Stimulated activated CD8-positive, alpha-beta memory T cell treated with anti-CD3 and anti-CD28 coated beads, Interleukin-7, amount 100 ng/mL, for 4 hours (primary cell): ENCODE measurements around the gene TM9SF3.
A peak's percentile ranks its signal among the peaks of the same experiment; 100 is the strongest.
"Not testable (repeated sequence)": the region's sequence is repeated elsewhere in the genome, so short reads cannot be mapped to it uniquely, and the experiment has no call there.

Experiments
- DNase-seq, 2 donors: peaks; one replicate each; pipeline ENCODE4 v3.0.0-alpha.2; 2020; ENCODE audit warnings: low read depth in 2 of 2

The TM9SF3 gene

DNA sequence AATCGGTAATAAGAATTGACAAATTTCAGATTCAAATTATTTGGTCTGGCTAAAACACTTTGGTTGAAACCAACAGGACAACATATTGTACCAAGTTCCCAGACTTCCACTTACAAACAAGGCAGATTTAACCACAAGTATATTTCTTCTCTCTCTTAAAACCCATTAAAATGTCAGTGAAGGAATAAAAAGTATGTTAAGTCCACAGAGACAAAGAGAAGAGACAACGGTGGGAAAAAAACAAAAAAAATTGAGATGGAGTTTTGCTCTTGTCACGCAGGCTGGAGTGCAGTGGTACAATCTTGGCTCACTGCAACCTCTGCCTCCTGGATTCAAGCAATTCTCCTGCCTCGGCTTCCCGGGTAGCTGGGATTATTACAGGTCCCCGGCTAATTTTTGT lies 16.3 kb downstream of the TM9SF3 start:
- DNase-seq: no peak

DNA sequence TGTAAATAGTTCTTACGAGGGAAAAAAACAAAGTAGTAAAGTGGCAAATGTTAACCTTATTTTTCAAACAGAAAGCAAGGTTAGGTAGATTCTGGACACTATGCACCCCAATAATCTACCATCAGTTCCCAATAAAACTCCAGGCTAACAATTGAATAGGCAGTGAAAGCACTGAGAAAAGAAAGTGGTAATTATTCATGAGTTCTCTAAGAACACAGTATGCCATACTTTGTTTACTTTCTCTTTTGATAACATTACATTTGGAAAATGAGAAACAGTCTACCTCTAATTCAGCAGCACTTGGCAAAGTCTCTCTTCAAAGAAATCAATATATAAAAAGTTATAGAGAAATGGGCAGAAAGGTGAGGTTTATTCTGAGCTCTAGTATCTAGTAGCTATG lies 18.4 kb downstream of the TM9SF3 start:
- DNase-seq: no peak

DNA sequence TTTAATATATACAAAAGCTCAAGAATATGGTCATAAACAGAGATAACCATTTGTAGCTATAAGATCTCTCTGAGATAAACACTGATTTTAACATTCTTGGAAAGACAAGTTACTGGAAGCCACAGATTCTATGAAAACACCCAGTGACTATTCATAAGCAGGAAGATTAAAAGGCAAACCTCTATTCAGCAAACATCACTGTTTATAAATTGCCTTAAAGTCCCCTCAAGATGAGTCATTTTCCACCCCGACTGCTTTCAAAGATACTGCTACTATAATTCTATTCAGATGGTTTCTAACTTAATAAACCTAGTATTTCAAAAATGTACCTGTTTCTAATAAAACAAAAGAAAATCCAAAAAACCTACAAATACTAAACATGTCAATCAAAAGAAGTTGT lies 21.0 kb downstream of the TM9SF3 start:
- DNase-seq: no peak

DNA sequence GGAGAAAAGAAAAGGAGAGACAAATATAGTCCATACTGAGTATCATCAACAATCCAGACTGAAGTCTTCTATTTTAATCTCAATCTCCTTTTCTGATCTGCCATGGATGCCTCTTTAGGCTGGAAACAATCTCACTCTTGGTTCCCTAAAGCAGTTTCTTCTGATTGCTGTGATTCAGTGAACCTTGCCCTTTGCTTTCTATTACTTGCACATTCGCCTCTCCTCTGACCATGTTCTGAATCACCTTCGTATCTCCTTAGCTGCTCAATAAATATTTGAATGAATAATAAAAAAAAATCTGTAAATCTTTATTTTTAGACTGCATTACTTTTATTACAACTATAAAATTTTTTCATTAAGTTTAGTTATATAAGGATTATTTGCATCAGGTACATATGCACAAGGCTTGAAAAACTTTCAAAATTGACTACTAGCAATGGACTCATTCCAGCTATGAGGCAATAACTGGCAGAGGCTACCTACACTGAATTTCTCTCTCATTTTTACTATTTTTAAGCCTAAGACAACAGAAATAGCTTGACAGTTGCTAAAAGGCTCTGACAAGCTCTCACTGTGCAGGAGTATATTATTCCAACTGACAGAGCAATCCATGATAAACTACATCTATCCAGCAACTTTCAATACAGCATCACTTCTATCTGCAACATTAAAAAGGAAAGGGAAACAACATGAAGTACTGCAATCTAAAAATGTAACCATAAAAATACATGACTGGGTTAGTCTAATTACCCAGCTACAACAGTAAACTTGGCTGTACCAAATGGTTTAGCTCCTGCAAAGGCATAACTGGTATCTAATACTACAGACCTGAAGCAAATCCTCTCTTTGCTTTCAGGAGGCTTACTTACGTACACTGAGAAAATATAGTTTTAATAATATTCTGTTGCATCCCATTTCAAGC lies 25.6 kb downstream of the TM9SF3 start:
- DNase-seq: no peak

DNA sequence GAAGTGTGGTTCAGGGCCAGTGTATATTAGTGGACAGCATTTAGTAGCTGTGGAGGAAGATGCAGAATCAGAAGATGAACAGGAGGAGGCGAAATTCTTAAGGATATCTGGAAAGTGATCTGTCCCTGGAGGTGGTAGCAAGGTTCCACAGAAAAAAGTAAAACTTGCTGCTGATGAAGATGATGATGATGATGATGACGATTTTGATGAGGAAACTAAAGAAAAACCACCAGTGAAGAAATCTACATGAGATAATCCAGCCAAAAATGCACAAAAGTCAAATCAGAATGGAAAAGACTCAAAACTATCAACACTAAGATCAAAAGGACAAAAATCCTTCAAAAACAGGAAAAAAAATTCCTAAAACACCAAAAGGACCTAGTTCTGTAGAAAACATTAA lies 26.3 kb downstream of the TM9SF3 start:
- no peak for DNase-seq

DNA sequence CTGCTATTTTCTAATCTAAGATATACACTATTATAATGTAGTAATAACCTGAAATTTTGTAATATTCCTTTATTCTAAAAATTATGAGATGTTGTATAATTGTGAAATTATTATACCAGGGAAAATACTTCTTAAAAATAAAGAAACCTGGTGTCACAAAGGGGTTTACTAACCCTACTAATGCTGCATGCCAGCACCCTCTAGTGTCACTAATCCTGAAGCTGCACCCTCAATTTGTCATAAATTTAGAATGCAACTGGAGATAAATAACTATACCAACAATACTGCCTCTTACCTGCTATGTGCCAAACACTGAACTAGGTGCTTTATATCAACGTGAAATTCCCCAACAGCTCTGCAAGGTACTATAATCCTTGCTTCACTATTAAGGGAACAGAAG lies 30.8 kb downstream of the TM9SF3 start:
- DNase-seq: no peak

DNA sequence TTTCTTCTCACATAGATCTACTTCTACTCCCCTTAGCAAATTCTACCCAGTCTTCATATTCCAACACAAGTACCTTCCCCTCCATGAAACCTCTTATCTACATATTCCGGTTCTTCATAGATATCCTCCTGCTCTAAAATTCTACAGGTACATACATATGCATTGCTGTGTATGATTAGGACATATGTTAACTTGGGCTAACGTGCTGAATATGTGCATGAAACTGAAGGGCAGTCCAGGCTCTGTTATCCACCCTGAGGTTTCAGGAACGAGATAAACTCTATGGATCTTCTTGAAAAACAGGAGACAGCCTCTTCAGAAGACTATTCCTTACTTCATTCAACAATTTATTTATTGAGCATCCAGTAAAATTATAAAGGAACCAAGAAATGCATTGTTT lies 31.5 kb downstream of the TM9SF3 start:
- DNase-seq: no peak

DNA sequence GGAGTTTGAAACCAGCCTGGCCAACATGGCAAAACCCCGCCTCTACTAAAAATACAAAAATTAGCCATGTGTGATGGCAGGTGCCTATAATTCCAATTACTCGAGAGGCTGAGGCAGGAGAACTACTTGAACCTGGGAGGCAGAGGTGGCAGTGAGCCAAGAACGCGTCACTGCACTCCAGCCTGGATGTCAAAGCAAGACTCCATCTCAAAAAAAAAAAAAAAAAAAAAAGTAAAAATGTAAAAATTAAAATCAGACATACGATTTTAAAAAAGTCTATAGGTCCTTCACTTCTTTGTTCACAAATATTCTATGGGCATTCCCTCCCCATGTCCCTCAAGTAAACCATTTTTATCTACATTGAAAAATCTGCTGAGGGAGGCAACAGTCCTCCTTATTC lies 38.2 kb downstream of the TM9SF3 start:
- DNase-seq: no peak

DNA sequence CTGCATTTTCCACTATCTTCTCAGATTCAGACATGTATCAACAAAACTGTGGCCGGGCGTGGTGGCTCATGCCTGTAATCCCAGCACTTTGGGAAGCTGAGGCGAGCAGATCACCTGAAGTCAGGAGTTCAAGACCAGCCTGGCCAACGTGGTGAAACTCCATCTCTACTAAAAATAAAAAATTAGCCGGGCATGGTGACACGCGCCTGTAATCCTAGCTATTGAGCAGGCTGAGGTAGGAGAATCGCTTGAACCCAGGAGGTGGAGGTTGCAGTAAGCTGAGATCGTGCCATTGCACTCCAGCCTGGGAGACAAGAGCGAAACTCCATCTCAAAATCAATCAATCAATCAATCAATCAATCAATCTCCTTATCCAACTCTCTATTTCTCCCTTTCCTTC lies 41.3 kb downstream of the TM9SF3 start:
- not testable (repeated sequence) for DNase-seq

DNA sequence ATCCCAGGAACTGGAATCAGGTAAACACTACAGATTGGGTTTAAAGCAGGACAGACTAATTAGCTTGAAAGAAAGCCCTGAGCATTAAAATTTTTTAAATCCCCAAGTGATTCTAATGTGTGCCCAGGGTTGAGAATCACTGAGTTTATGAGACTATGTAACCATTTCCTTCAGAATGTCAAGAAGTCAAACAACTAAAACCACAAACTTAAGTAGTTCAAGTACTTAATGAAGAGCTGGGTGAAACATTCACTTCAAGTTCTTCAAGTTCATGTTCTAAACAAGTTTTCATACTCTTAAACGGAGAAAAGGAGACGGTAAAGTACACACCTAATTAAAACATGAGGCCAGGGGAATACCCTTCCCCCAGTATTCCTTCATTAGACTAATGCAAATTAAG lies 44.9 kb downstream of the TM9SF3 start:
- DNase-seq: no peak

DNA sequence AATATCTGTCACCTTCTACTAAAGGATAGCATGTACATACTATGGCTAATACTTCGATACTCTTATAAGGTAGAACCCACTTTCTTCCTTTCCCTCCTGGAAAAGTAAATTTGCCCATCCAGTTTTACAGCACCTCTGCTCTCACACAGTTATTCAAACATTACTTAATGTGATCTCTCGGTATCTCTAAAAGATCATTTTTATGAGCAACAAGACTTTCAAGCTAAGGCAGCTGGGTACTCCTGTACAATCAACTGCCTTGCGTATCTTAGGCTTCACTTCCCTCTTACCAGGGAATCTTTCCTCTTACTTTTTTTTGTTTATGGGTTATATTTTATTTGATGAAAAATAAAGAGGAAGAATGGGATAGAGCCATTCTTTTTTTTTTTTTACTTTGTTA lies 46.6 kb downstream of the TM9SF3 start:
- DNase-seq: no peak

DNA sequence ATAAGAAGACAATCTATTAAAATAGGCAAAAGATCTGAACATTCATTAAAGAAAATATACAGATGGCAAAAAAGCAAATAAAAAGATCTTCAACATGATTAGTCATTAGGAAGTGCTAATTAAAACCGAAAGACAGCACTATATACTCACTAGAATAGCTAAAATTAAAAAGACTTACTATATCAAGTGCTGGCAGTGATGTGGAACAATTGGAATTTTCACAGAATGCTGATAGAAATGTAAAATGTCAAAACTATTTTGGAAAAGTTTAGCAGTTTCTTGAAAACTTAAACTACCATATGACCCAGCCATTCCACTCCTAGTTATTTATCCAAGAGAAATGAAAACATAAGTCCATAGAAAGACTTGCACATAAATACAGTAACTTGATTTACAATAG lies 48.1 kb downstream of the TM9SF3 start:
- no peak for DNase-seq

DNA sequence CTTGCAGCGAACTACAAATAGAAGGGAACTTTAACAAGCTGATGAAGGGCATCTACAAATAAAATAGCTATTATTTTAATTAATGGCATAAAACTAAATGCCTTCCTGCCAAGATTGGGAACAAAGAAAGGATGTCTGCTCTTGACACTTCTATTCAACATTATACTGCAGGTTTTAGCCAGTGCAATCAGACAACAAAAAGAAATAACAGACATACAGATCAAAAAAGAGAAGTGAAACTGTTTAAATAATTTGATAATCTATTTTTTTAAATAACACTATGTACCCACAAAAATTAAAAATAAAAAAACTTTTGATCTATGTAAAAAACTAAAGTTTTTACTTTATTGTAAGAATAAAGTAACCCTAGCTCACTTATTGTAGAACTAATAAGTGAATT lies 50.7 kb downstream of the TM9SF3 start:
- DNase-seq: no peak

DNA sequence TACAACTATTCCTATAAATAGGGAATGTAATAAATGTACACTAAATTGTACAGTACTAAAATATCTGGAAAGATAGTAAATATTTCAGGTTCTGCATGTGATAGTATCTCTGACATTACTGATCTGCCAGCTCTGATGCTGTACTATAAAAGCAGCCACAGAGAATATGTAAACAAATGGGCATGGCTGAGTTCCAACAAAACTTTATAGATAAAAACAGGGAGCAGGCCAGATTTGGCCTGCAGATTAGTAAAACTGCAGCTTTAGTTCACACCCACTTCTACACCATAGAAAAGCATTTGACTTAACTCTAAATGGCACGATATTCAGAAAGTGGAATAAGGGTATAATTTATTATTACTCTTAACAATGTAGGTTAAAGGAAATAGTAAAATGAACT lies 54.3 kb downstream of the TM9SF3 start:
- DNase-seq: no peak

DNA sequence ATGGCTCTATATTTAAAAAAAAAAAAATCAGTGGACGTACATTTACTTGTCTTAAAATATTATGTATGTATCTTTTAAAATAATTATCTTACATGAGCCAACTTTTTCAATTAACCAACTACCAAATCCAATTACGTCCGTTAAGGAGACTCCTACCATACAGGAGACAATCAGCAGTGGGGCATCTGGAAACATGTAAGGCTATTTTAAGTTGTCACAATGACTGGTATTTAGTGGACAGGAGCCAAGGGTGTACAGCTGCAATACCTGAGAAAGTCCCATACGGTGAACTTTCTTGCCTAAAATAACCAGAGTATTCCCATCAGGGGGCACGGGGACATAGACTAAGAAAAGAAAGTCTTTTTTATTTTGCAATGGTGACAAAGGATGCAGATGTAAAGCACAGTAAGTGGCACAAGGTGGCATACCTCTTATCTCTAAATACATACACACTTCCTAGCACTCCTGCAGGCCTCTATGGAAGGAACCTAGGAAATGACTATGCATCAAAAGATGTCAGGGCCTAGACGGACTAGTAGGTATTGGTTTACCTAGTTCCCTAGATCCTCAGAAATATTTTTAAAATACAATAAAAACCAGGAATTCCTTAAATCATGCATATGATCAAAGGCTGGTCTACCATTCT lies 57.1 kb downstream of the TM9SF3 start:
- DNase-seq: no peak

DNA sequence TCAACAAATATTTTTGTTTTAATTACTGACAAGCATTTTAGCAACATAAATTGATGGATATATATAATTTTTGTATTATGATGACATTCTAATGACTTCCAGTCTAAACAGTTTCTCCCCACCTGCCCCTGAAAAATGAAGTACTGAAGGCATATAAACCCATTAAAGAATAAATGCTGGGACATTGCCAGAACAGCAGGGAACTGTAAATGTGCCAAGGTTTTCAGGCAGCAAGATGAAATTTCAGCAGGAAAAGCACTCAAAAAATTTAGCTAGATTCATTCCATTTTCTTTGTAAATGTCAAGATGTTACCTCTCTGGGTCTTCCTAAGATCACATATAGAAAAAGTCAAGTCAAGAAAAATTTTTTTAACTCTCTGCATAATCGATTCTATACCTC lies 62.1 kb downstream of the TM9SF3 start:
- no peak for DNase-seq

DNA sequence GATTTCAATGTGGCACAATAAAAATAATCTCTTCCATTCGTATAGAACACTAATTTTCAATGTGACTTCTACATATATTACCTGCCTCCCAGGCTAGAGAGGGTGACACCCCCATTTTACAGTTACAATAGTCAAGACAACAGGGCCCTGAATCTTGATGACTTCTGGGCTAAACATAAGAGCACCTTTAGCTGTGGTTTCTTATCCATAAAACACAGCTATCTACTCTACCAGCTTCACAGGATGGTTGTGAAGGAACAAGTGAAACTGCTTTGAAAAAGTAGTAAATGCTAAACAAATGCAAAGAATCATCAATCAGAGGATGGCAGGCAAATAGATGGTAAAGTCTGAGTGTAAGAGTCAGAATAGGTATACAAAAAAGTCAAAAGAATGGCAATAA lies 69.5 kb downstream of the TM9SF3 start:
- no peak for DNase-seq

DNA sequence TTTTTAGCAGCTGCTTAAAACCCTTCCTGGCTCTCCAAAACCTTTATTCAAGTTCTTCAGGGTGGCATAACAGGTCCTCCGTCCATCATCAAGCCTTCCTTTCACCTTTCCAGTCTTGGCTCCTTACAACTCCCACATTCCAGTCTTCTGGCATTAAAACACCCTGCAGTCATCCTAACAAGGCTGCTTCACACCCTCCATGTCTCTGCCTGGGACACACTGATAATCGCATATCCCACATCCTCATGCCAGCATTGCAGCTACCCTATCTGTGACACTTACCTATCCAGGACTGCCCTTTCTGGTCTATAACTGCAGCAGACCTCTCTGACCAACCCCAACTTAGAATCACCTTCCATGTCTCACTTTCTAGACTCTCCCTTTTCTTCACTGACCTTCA lies 70.5 kb downstream of the TM9SF3 start:
- DNase-seq: no peak

DNA sequence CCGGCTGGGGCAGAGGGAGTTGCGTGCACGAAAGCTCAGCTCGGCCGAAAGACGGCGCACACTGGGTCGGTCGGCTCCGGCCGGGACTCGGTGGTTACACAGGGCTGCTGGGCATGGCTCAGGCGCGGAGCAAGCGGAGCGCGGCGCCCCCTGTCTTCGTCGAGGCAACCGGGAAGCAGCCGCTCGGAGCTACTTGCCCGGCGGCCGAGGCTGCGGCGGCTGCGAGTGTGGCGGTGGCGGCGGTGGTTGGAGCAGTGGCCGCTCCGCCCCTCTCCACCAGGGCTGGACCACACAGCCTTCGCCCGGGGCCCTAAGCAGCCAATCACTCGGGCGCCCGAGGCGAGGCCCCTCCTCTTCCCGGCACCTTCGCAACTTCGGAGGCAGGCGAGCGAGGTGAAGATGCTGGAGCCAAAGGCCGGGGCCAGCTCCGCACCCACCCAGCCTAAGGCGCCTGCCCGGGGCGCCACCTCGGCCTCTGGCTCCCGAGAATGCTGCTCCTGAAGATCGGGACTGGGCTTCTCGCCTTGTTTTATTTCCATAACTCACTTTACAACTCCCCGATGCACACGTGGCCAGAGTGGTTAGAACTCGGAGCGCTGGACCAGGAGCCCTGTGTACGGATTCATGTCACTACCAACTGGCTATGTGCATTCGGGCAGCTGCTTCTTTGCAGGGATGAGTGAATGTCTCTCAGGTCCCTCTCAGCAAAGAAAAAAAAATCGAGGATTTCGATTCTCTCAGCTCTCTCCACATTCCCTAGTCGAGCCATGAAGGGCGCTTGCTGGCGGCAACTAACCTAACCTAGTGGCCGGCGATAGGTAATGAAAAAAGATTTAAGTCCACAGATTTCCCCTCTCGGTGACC lies 72.9 kb downstream of the TM9SF3 start, which contains the start of gene TLL2:
TLL2 (minus strand) TSS at position 229 of the 864 bp plus-strand sequence. CDS start 241 bp downstream, outside the sequence.
- DNase-seq: peak in 1 of 2 donors; percentile 42

DNA sequence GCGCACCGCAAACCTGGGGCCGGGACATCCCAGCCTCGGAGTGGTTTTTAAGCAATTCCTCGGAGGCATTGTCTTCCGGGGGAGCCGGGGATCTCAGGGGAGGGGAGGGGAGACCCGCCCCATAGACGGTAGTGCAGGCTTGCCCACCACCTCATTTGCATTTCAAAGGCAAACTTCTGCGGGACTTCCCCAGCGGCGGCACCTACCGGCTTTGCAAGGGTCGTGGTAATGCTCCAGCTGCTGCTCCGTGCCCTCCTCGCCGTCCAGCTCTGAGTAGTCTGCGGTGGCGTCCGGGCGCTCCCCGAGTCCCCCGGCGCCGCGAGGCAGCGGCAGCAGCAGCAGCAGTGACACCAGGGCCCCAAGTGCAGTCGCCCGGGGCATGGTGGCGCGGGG lies 73.5 kb downstream of the TM9SF3 start:
- peak in 1 of 2 donors; percentile 27 for DNase-seq

DNA sequence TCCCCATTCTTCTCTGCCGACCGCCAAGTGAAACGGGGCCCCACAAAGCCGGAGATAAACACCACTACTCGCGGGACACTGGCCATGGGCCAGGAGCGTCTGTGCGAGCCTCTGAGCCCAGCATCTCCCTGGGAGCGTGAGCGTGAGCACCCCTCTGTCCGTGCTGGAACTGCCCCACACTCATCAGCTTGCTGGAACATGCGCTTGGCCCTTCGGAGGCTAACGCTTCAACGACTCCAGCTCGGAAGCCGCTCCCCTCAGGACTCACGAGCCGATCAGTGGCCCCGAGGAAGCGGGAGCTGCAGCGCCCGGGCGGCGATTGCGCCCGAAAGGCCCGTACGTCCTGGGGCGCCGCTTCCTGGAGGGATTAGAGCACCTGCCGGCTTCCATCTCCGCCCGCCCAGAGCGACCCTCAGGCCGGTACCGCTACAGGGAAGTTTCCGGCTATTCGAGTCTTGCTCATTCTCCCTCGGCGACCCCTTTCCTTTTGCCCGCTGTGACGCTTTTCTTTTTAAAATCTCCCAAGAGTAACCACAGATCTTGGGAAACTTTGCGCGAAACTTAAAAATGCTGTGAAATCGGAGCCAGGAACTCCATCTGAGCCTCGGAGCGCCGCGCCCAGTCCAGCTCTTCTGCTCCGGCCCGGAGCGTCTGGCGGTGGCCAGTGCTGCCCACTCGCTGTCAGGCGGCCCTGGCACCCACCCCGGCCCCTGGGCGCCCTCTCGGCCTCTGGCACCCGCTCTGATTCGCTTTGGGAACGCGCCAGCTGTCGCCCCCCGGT lies 74.1 kb downstream of the TM9SF3 start:
- DNase-seq: no peak
